DMS53 (cell line): ENCODE data around the gene TMEM213.
"Not testable (repeated sequence)": the region's sequence is repeated elsewhere in the genome, so short reads cannot be mapped to it uniquely, and the experiment has no call there.

Experiments
- DNase-seq: peaks from one replicate; lab custom pipeline; 2025; lab: John Stamatoyannopoulos, UW

TMEM213 gene

DNA sequence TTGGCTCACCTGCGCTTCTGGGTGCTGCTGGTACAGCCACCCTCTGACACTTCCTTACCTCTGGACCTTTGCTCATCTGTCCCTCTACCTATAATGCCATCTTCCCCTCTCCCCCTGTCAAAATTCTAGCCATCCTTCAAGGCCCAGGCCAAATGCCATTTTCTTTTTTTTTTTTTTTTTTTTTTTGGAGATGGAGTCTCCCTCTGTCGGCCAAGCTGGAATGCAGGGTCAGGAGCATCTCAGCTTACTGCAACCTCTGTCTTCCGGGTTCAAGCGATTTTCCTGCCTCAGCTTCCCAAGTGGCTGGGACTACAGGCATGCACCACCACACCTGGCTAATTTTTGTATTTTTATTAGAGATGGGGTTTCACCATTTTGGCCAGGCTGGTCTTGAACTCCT is 748 bp upstream of the TMEM213 start:
- DNase-seq = not testable (repeated sequence)

DNA sequence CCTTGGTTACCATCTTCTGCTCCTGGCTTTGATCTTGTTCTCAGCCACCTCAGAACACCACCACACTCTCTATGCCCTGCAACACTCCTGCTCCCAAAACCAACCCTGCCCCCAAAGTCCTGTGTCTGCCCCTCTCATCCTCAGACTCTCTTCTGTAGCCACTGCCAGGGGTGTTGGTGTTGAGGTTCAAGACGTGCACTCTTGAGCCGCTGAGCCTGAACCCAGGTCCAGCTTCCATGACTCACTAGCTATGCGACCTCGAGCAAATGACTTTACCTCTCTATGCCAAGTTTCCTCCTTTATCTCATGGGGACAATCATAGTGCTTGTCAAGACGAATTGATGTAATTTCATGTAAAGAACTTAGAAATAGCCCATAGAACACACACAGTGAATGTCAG is 1.0 kb downstream of the TMEM213 start:
- no peak for DNase-seq

DNA sequence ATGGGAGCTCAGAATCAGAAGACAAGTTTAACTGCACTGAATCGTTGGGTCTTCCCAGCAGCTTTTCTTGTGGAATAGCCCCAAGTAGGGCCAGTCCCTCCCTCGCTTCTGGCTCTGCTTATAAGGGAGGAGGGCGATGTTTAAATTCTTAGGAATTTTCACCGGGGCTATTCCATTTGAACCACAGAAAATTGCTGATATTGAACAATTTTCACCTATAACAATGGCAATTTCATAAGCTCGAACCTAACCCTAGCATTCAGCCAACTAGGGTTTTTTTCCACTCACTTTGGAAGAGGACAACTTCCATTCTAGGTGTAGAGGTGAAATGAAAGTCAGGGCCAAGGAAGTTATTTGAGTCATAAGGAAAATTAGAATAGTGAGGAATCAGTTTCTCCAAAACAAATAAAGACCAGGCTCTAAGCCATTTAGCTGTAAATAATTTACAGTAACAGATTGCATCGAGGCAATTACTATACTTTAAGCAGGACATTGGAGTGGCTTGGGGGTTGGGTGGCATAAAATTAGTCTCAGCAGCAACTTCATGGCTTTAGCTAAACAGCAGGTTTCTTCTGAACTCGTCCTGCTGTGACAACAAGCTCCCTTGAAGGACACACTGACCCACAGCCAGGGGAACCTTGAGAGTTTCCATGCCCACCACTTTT is 1.7 kb downstream of the TMEM213 start:
- DNase-seq = no peak

GRCh38 chr7:138801256-138801655 is 3.5 kb downstream of the TMEM213 start:
- DNase-seq = no peak

GRCh38 chr7:138802706-138803105 is 4.9 kb downstream of the TMEM213 start:
- DNase-seq = no peak

- no peak for DNase-seq
Measured at GRCh38 chr7:138804618-138805017, 6.8 kb downstream of the TMEM213 start.

GRCh38 chr7:138809346-138809745 is 11.6 kb downstream of the TMEM213 start:
- DNase-seq = no peak

DNA sequence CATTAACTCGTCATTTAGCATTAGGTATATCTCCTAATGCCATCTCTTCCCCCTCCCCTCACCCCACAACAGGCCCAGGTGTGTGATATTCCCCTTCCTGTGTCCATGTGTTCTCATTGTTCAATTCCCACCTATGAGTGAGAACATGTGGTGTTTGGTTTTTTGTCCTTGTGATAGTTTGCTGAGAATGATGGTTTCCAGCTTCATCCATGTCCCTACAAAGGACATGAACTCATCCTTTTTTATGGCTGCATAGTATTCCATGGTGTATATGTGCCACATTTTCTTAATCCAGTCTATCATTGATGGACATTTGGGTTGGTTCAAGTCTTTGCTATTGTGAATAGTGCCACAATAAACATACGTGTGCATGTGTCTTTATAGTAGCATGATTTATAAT is 13.5 kb downstream of the TMEM213 start:
- DNase-seq = not testable (repeated sequence)

GRCh38 chr7:138813945-138814344 is 16.2 kb downstream of the TMEM213 start:
- no peak for DNase-seq

DNA sequence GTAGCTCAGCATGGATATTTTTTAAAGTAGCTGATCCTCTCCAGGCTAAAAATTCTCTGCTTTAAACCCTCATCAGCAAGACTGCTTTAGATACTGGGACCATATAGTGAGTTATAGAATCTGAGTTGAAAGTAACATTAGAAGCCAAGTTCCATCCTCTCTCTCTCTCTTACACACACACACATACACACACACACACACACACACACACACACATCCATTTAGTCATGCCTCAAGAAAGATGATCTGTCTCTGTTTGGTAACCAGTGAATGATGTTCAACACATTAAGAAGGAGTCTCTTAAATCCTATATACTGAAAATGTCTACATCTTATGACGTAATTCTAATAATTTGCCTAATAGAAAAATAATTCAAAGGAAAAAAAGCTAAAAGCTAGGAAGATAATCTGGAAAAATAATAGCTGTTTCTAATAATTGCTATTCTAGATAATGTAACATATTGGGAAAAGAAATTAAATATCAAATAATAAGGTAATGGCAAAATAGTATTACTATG is 17.1 kb downstream of the TMEM213 start:
- peak; percentile 34 for DNase-seq

DNA sequence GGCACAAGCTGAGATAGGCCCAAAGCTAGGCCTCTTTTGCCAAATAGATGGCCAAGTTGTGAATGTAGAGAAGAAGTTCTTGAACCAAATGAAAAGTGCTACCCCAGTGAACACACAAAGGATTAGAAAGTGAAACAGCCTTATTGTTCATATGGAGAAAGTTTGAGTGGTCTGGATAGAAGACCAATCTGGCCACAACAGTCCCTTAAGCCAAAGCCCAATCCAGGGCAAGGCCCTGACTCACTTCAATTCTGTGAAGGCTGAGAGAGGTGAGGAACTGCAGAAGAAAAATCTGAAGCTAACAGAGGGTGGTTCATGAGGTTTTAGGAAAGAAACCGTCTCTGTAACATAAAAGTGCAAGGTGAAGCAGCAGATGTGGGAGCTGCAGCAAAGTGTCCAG is 18.9 kb downstream of the TMEM213 start:
- no peak for DNase-seq

DNA sequence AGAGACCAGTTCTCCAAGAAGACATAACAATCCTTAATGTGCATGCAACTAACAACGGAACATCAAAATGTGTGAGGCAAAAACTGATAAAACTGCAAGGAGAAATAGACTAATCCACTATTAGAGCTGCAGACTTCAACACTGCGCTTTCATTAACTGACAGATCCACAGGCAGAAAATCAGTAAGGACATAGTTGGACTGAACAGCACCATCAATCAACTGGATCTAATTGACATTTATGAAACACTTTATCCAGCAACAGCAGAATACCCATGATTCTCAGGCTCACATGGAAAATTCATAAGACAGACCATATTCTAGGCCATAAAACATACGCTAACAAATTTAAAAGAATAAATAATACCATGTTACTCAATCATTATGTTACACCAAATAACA is 21.8 kb downstream of the TMEM213 start:
- DNase-seq = no peak

DNA sequence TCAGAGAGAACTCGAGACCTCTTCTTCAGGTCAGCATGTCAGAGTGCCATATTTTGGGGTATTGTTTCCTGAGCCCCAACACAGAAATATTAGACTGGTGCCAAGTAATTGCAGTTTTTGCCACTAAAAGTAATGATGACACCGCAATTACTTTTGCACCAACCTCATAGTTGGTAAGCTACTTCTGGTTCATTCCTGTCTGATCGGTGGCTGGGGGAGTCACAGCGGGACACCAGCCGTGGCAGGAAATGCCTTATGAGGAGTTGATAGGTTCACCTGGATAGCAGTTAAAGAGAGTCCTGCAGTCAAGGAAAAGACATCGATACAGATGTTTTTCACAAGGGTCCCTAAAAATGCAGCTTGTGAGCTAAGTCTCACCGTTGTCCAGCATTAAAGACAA is 24.1 kb downstream of the TMEM213 start:
- no peak for DNase-seq

DNA sequence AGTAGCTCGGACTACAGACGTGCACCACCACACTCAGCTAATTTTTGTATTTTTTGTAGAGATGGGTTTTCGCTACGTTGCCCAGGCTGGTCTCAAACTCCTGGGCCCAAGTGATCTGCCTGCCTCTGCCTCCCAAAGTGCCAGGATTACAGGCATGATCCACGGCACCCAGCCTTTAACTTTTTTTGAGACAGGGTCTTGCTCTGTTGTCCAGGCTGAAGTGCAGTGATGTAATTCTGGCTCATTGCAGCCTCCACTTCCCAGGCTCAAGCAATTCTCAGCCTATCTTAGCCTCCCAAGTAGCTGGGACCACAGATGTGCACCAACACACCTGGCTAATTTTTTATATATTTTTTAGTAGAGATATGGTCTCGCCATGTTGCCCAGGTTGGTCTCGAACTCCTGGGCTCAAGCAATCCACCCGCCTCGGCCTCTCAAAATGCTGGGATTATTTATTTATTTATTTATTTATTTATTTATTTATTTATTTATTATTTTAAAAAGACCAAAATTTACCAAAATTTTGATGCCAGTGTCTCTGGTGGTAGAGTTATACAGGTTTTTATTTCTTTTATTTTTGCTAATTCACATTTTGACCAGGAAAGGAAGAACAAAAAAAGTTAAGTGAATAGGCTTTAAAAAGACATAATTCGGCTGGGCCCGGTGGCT is 25.2 kb downstream of the TMEM213 start:
- no peak for DNase-seq

DNA sequence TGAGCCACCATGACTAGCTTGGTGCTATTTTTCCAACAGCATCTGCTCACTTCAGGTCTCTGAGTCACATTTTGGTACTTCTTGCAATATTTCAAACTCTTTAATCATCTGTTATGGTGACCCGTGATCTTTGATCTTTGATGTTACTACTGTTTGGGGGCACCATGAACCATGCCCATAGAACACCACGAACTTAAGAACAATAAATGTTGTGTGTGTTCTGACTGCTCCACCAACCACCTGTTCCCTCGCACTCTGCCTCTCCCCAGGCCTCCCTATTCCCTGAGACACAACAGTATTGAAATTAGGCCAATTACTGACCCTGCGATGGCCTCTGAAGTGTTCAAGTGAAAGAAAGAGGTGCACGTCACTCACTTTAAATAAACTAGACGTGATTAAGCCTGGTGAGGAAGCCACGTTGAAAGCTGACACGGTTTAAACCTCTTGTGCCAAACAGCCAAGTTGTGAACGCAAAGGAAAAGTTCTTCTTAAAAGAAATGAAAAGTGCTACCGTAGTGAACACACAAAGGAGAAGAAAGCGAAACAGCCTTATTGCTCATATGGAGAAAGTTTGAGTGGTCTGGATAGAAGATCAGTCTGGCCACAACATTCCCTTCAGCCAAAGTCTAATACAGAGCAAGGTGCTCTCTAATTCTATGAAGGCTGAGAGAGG is 27.4 kb downstream of the TMEM213 start:
- DNase-seq = no peak

DNA sequence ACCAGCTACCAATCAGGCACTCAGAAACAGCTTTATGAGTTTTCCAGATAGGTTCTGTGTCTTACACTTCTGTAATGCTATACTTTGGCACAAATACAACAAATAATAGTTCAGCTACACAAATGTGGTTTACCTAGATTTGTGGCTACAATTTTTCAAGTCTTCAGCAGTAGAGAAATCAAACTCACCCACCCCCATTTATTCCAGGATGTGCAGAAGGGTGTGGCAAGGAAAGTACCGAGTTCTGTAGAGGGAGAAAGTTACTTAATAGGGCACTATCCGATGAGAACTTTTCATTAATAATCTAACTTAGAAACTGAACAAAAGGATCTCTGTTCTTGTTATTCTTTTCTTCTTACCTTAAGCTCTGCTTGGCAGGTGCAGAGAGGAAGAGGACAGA is 30.5 kb downstream of the TMEM213 start:
- no peak for DNase-seq

DNA sequence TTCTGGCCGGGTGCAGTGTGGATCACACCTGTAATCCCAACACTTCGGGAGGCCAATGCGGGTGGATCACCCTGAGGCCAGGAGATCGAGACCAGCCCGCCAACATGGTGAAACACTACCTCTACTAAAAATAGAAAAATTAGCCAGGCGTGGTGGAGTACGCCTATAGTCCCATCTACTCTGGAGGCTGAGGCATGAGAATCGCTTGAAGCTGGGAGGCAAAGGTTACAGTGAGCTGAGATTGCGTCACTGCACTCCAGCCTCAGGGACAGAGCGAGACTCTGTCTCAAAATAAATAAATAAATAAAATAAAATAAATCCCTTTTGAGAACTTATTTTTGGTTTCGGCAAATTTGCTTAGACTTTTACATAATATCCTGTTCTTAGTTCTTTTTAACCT is 31.5 kb downstream of the TMEM213 start:
- DNase-seq = no peak

DNA sequence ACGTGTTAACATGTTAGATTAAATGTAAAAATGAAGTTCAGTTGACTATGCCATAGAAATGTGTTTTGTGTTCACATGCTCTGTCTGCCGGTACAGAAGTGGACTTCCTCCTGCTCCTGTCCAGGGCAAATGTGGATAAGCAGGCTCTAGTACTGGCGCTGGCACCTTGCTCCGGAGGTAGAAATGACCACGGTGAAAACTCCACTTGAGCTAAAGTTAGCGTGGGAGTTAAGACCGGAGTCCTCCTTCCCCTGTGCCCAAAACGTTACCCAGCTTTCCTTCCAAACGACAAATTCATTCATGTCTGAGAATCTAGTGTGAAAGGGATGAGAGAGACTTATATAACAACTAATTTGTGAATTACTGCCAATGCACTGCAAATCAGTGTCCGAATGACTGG is 35.2 kb downstream of the TMEM213 start:
- DNase-seq = no peak

DNA sequence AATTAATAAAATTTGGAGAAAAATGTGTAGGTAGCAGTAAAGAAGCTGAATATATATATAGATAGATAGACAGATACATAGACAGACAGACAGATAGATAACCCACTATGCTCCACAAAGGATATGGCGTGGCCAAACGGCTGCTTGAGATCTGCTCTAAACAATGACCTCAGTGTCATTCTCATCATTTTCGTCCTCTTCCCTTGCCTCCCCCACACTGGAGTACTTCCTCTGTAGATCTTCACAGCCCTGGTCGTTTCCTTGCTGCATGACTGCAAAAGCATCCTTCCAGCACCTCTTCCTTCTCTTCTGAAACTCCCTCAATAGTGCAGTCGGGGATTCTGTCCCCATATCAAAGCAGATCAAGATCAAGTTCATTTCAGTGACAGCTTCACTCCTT is 35.8 kb downstream of the TMEM213 start:
- DNase-seq = no peak

- no peak for DNase-seq
Measured at GRCh38 chr7:138834583-138834982, 36.8 kb downstream of the TMEM213 start.

DNA sequence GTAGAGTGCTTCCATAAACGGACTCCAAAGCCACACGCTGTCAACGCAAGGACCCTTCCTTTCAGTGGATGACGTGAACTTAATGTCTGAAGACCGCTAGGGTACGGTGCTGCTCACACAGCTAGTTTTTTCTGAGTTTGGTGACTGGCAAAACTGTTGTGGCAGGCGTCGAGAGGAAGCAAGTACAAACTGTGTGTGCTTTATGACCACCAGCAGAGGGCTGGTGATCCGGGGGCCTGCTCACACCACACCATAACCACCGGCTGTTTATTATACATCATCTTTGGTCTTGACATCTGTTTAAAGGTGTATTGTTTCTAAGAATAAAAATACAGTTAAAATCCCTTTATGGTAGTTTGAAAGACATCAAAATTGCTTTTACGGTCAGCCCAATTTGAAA is 37.3 kb downstream of the TMEM213 start:
- no peak for DNase-seq

DNA sequence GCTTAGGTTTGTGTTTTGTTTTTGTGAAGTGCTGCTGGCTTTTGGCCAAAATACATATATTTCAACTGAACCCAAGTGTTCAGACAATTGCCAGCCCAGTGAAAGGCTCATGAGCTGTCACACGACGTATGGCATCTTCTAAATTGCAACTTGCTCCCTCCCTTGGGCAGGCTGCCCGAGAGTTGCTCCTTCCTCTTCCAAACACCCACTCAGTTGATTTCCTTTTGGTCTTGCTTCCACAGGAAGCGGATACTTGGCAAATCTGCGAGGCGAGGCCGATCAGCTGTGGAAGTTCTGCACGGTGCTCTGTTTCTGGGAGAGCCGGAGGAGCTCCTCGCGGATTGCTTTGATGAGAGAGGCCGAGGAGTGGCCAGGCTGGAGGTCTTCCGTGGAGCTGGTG is 39.8 kb downstream of the TMEM213 start:
- DNase-seq = peak; percentile 96

DNA sequence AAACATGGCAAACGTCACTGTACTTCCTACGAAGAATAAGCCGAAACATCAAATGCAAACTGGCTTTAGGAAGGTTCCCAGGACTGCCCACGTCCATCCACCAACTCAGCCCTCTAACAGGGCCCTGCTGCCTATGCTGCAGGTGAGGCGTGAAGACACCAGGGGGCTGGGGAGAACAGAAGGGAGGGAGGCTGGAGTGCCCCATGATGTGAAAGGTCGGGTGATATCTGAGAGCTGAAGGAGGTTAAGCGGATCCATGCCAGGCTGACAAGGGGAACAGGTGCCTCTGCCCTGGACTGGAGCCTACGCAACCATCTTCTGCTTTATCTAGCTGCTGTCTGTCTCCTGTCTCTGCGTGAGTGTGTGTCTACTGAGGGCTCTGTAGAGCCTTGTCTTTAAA is 40.4 kb downstream of the TMEM213 start:
- DNase-seq = peak; percentile 94
